ENCODE data around the gene TMPRSS7.

The TMPRSS7 gene

GRCh38 chr3:111999484-112000324 is 34.8 kb upstream of the TMPRSS7 start:
- in situ Hi-C loops (cut with MboI; ENCODE audit: low sequenced_read_pairs, unreplicated experiment) = no loop called here
- DNase-seq (ENCODE audit: low spot score) = no peak
- no peak for TF ChIP-seq CTCF (IDR thresholded peaks at IDR 0.05; ENCODE audit: borderline replicate concordance, control extremely low read depth, extremely low read depth, insufficient read depth, missing control alignments)

DNA sequence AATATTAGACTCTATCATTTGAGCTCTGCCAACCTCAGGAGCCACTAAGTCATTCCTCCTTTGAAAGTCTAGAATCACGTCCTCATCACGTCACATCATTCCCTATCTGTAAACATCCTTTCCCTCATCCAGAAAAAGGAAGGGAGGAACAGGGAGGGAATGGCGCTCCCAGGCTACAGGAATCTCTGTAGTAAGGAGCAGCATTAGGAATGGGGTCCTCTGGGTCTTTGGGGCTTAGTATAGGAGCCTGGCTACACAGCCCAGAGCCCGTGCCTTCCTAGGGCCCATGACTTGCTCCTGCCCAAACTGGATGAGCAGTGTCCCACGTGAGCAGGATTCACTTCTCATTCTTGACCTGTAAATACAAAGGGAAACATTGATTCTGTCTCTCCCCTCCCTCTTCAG is 34.2 kb upstream of the TMPRSS7 start:
- no peak for TF ChIP-seq CTCF (IDR thresholded peaks at IDR 0.05; ENCODE audit: borderline replicate concordance, control extremely low read depth, extremely low read depth, insufficient read depth, missing control alignments)
- in situ Hi-C loops (cut with MboI; ENCODE audit: low sequenced_read_pairs, unreplicated experiment) = no loop called here
- no peak for DNase-seq (ENCODE audit: low spot score)

GRCh38 chr3:112000966-112001365 is 33.6 kb upstream of the TMPRSS7 start:
- in situ Hi-C loops (cut with MboI; ENCODE audit: low sequenced_read_pairs, unreplicated experiment) = no loop called here
- TF ChIP-seq CTCF (IDR thresholded peaks at IDR 0.05; ENCODE audit: borderline replicate concordance, control extremely low read depth, extremely low read depth, insufficient read depth, missing control alignments) = no peak
- no peak for DNase-seq (ENCODE audit: low spot score)

- TF ChIP-seq CTCF (IDR thresholded peaks at IDR 0.05; ENCODE audit: borderline replicate concordance, control extremely low read depth, extremely low read depth, insufficient read depth, missing control alignments) = no peak
- no peak for DNase-seq (ENCODE audit: low spot score)
- in situ Hi-C loops (cut with MboI; ENCODE audit: low sequenced_read_pairs, unreplicated experiment) = no loop called here
Observed at GRCh38 chr3:112001526-112001925, 33.0 kb upstream of the TMPRSS7 start.

DNA sequence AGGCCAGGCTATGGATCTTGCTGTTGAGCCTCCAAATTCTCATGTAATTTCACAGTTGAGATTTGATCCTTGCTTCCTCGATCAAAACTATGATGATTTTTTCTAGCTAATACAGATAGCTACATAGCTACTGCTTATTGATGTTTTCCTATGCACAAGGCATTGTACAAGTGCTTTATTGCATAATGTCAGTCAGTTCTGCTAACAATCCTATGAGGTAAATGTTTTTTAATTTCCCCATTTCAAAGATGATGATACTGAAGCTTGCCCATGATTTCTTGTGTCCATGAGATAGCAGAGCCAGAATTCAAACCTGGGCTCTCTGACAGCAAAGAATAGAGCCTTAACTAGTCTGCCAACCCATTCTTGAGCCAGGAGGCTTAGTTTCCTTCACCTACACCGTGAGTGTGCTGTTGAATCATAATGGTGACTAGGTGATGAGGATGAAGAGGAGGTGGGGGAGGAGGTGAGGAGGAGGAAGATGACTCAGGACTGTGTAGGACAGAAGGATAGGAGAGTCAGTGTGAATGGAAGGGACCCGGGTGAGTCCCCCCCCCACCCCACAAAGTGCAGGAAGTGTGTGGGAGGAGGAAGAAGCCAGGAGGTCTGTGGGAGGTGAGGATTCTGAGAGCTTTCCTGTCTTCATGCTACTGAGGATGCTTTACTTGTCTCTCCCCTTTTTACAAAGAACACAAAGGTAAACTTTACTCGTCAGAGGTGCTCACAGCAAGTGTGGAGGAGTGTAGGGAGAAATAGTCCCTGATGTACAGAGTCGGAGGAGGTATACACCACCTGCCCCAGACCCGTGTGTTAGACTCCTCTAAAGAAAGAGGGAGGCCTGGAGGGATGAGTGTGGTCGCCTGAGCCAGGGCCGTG is 32.2 kb upstream of the TMPRSS7 start:
- no peak for DNase-seq (ENCODE audit: low spot score)
- no peak for TF ChIP-seq CTCF (IDR thresholded peaks at IDR 0.05; ENCODE audit: borderline replicate concordance, control extremely low read depth, extremely low read depth, insufficient read depth, missing control alignments)
- in situ Hi-C loops (cut with MboI; ENCODE audit: low sequenced_read_pairs, unreplicated experiment) = no loop called here

GRCh38 chr3:112003321-112004080 is 31.0 kb upstream of the TMPRSS7 start:
- no peak for DNase-seq (ENCODE audit: low spot score)

More at GRCh38 chr3:112003321-112004080, 31.0 kb upstream of the TMPRSS7 start:
- in situ Hi-C loops (cut with MboI; ENCODE audit: low sequenced_read_pairs, unreplicated experiment) = no loop called here
- TF ChIP-seq CTCF (IDR thresholded peaks at IDR 0.05; ENCODE audit: borderline replicate concordance, control extremely low read depth, extremely low read depth, insufficient read depth, missing control alignments) = no peak

Measured in GM13976 (cell line).